HG03159 (cell line): Measurements from ENCODE around the gene MYCBP2.

Source experiments
- ATAC-seq: cut with Tn5 transposase; IDR thresholded peaks from one replicate; pipeline ENCODE4 v1.9.1; 2021; ENCODE audit warnings: mild to moderate bottlenecking, moderate library complexity; ENCODE audit not compliant: unreplicated experiment

MYCBP2 gene

GRCh38 chr13:77001540-77001939 lies 325.4 kb downstream of the MYCBP2 start:
- ATAC-seq = no peak

- no peak for ATAC-seq
Observed at GRCh38 chr13:77000475-77000874, 326.4 kb downstream of the MYCBP2 start.
